RWPE1 (cell line): Measurements from ENCODE around the gene A4GALT.
A peak's percentile ranks its signal among the peaks of the same experiment; 100 is the strongest.

Experiments used
- CTCF ChIA-PET: fragments of 350-600 bp; sonication (Branson Sonifier 250); formaldehyde crosslinking; extraction: SDS; loops from one replicate; lab custom pipeline; 2021; lab: Yijun Ruan, JAX
- POLR2A ChIA-PET: fragments of 400-600 bp; formaldehyde crosslinking; extraction: SDS; loops from one replicate; lab custom pipeline; 2020; ENCODE audit warnings: antibody characterized with exemption; ENCODE audit not compliant: low non-redundant PET; lab: Yijun Ruan, JAX
- DNase-seq: peaks from one replicate; pipeline ENCODE4 v3.0.0; 2012; ENCODE audit warnings: low spot score
- H3K27ac ChIP-seq: fragments of 450-650 bp; 2 replicates; pipeline ENCODE4 v1.5.1; 2017
- TF ChIP-seq, protein P1 (sequence below): fragments of 450-650 bp; conservative IDR thresholded peaks from 2 replicates; pipeline ENCODE4 v1.5.1; 2017; ENCODE audit warnings: low read depth, mild to moderate bottlenecking

A4GALT gene

DNA sequence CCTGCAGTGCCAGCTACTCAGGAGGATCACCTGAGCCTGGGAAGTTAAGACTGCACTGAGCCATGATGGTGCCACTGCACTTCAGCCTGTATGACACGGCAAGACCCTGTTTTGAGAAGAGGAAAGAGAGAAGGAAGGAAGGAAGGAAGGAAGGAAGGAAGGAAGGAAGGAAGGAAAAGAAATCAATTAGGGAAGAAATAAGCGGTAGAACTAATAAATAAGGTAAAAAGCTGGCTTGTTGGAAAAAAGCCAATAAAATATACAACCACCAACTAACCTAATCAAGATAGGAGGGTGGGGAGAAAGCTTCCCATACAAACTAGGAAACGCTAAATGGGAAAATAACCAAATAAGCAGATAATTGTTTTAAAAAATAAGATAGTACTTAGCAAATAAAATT, 12.3 kb downstream of the A4GALT start:
- no peak overlapping the region for H3K27ac ChIP-seq
- ChIA-PET CTCF (interaction anchor here (0.7 kb wide), 1 partner anchor 72 kb away, joined by 4 read pairs; no protein-coding TSS in a partner anchor), POLR2A (no interaction called here)
- TF ChIP-seq, protein P1, sequence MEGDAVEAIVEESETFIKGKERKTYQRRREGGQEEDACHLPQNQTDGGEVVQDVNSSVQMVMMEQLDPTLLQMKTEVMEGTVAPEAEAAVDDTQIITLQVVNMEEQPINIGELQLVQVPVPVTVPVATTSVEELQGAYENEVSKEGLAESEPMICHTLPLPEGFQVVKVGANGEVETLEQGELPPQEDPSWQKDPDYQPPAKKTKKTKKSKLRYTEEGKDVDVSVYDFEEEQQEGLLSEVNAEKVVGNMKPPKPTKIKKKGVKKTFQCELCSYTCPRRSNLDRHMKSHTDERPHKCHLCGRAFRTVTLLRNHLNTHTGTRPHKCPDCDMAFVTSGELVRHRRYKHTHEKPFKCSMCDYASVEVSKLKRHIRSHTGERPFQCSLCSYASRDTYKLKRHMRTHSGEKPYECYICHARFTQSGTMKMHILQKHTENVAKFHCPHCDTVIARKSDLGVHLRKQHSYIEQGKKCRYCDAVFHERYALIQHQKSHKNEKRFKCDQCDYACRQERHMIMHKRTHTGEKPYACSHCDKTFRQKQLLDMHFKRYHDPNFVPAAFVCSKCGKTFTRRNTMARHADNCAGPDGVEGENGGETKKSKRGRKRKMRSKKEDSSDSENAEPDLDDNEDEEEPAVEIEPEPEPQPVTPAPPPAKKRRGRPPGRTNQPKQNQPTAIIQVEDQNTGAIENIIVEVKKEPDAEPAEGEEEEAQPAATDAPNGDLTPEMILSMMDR = no peak
- DNase-seq = no peak

DNA sequence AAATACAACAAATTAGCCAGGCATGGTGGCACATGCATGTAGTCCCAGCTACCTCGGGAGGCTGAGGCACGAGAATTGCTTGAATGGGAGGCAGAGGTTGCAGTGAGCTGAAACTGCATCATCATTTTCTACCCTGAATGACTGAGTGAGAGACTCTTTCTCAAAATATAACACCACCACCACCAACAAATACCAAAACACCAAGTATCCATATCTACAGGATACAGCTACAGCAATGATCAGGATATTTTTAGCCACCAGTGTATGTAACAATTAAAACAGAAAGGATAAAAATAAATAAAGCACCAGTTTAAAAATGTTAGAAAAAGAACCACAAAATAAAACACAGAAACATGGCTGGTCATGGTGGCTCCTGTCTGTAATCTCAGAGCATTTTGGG, 13.2 kb downstream of the A4GALT start:
- no peak overlapping the region for H3K27ac ChIP-seq
- CTCF ChIA-PET = interaction anchor here (0.7 kb wide), 1 partner anchor 73 kb away, joined by 4 read pairs; no protein-coding TSS in a partner anchor
- TF ChIP-seq, protein P1 = no peak
- POLR2A ChIA-PET = no interaction called here
- no peak for DNase-seq

DNA sequence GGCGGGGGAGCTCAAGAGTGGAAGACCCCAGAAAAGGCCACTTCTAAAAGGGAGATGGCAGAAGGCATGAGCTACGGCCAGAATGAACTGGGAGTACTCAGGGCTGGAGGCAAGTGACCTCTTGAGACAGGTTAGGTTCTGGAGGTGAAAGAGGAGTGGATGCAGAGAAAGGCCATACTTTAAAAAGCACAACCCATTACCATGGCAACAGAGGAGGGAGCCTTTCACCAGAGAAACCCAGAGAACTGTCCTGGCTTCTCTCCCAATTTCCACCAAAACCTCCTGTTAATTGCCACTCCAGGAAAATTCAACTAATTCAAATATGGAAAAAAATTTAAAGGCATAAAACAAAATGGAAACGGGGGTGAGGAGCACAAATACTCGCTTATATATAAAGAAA, 15.8 kb downstream of the A4GALT start:
- ChIA-PET CTCF (no interaction called here), POLR2A (no interaction called here)
- peak overlapping the region; percentile 38; the same call in 1 of the 2 replicates for H3K27ac ChIP-seq
- DNase-seq = no peak
- TF ChIP-seq, protein P1 = no peak

DNA sequence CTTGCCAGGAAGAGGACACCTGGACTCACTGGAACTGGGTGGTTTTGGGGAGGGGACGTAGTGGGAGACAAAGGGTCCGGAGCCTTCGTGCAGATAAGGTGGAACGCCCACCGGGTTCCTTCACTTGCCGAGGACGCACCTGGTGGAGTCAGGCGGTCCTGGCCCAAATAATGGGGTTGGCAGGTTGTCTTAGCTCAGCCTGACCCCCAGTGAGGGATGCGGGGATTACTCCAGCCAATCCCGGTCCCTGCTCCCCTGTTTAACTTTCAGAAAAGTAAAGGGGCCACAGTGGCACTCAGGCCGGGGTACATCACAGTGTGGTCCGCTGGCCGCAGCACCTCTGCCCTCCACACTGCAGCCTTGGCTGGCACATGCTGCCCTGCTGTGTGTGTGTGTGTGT, 18.0 kb downstream of the A4GALT start:
- CTCF ChIA-PET = no interaction called here
- no peak for DNase-seq
- TF ChIP-seq, protein P1 = no peak
- POLR2A ChIA-PET = no interaction called here
- peak overlapping the region; percentile 99 for H3K27ac ChIP-seq

DNA sequence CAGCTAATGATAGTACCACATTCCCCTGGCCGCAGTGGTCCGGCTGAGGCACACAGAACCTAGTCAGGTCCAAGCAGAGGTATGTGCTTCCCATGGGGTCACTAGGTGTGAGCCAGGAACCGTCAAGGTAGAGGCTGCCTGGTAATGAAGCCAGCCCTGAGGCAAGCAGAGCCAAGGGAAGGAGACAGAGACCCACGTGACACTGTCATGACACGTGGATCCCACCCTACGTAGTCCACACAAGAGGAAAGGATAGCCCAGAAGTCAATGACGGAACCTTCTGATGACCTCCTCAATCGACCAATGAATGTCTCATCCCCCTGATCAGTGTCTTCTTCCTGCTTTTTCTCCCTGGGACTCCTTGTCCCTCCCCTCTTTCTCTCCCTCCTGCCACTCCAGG, 19.0 kb downstream of the A4GALT start:
- ChIA-PET CTCF (no interaction called here), POLR2A (no interaction called here)
- DNase-seq = no peak
- H3K27ac ChIP-seq = peak overlapping the region; percentile 99
- TF ChIP-seq, protein P1 = no peak

DNA sequence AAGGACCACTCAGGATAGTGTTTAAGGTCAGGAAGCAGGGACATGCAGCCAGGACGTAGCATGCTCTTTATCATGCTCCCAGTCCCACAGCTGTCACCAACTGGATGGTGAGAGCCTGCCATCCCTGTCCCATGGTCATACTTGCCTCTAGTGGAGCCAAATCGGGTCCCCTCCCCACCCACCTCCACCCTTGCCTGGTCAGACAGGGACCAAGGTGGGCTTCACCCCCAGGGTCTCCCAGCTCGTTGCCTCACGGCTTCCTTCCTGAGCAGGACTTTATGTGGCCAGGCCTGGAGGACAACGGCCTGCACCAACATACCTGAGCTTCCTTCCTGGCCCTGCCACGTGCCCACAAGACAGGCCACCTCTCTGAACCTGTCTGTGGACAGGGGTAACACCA, 19.8 kb downstream of the A4GALT start:
- POLR2A ChIA-PET = no interaction called here
- CTCF ChIA-PET = no interaction called here
- DNase-seq = no peak
- H3K27ac ChIP-seq = peak overlapping the region; percentile 99
- TF ChIP-seq, protein P1 = no peak
